Measurements from ENCODE around the gene IGF1R. TPM values are rescaled to one million over a fixed set of nuclear protein-coding genes. Genes with fewer than 3 reads are reported as not detected.

IGF1R gene
- total RNA-seq, 4 donors from 2014 or later, result 59.6 to 172 (median 88.5) TPM

DNA sequence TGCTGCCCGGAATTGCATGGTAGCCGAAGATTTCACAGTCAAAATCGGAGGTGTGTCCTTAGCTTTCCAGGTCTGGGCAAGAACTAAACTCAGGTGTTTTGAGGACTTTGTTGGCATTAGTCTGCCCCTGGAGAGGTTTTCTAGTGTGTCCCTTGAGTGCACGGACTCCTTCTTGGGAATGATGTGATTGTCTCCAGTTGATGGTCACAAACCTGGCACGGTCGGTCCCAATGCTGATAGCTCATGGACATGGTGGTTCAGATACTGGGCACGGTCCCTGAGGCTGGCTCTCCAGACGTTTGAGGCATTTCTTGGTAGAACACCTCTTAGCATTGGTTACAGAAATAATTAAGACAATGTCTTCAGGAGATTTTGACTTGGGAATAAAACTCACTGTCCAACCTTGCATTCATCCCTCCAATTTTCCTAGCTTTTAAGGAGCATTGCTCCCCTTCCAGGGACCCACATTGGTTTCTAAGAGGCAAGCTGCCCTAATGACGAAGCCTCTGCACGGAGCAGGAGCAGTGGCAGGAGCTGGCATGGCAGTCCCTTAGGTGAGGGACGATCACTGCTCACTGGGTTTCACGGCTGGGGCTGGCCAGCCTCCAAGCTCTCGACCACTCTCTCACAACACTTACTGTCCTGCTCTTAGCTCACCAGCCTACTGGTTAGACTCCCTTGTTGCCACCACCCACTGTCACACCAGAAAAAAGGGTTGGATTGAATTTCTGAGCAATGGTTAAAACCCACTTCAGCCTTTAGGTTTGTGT lies 291.2 kb downstream of the IGF1R start:
- DNase-seq (ENCODE audit: low spot score in 2 of 2), result peak in 1 of 2 donors; percentile 71
- no peak overlapping the region for H3K4me3 ChIP-seq (ENCODE audit: low read depth, poor library complexity, severe bottlenecking)
- 89 to 91% methylated on average over 13 of the region's 13 CpGs for WGBS, 2 donors
- TF ChIP-seq, protein P1, sequence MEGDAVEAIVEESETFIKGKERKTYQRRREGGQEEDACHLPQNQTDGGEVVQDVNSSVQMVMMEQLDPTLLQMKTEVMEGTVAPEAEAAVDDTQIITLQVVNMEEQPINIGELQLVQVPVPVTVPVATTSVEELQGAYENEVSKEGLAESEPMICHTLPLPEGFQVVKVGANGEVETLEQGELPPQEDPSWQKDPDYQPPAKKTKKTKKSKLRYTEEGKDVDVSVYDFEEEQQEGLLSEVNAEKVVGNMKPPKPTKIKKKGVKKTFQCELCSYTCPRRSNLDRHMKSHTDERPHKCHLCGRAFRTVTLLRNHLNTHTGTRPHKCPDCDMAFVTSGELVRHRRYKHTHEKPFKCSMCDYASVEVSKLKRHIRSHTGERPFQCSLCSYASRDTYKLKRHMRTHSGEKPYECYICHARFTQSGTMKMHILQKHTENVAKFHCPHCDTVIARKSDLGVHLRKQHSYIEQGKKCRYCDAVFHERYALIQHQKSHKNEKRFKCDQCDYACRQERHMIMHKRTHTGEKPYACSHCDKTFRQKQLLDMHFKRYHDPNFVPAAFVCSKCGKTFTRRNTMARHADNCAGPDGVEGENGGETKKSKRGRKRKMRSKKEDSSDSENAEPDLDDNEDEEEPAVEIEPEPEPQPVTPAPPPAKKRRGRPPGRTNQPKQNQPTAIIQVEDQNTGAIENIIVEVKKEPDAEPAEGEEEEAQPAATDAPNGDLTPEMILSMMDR (IDR thresholded peaks at IDR 0.05), result no peak
- no peak for TF ChIP-seq POLR2A (IDR thresholded peaks at IDR 0.05)
- intact Hi-C loops (cut with DNase I; ENCODE audit: low total_unique reads), result no loop called here

DNA sequence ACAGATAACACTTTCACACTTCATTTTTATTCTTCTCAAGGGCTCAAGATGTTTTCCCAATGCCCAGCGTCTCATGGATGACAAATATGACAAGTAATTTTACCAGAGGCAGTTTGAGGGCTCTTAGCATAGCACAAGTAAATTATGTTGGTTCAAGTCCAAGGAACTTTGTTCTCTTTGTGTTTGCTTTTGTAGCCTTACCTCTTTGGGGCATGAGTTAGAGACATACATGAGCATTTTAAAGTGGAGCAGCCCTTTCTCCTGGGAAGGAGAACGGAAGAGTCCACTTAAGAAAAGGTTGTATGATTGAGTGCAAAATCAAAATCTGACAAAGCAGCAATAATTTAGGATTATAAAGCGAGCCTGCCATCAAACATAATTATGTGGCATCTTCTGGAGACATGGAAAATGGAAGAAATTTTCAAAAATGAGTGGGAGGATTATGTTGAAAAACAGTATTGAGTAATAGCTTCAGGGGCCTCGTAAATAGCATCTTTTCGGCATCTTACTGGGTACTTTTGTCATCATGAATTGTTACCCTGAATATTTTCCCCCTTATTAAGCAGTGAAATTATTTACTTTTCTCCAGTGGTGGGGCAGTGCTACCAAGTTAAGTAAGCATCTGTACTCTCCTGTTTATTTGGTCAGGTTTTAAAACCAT lies 293.4 kb downstream of the IGF1R start:
- intact Hi-C loops (cut with DNase I; ENCODE audit: low total_unique reads), result no loop called here
- no peak for TF ChIP-seq POLR2A (IDR thresholded peaks at IDR 0.05)
- TF ChIP-seq, protein P1 (IDR thresholded peaks at IDR 0.05), result no peak
- no peak for DNase-seq (ENCODE audit: low spot score in 2 of 2)
- H3K4me3 ChIP-seq (ENCODE audit: low read depth, poor library complexity, severe bottlenecking), result no peak overlapping the region
- 79 to 81% methylated on average over 5 of the region's 5 CpGs for WGBS, 2 donors

- intact Hi-C loops (cut with DNase I; ENCODE audit: low total_unique reads), result no loop called here
- TF ChIP-seq POLR2A (IDR thresholded peaks at IDR 0.05), result no peak
- TF ChIP-seq, protein P1 (IDR thresholded peaks at IDR 0.05), result no peak
- 94 to 96% methylated on average over 7 of the region's 7 CpGs for WGBS, 2 donors
- no peak overlapping the region for H3K4me3 ChIP-seq (ENCODE audit: low read depth, poor library complexity, severe bottlenecking)
- no peak for DNase-seq (ENCODE audit: low spot score in 2 of 2)
Observed at GRCh38 chr15:98942431-98942830, 294.1 kb downstream of the IGF1R start.

DNA sequence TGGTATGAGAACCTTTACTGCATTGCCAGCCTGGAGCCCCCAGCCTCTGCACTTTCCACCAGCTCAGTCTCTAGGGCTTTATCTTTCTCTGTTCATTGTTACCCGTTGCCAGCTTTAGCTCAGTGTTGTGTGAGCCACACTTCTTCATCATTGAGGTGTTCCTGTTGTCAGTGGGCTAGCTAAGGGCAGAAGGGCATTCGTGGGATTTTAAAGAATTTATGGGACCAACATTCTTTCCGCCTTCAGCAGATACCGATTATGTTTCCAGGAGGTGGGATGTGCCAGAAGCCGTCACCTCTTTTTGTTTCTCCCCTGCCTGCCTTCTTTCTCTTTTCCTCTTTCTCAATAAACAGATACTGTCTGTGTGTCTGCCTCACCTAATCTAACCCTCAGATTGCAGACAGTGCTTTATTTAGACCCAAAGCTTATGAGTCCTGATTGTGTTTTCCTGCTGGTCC lies 294.7 kb downstream of the IGF1R start:
- DNase-seq (ENCODE audit: low spot score in 2 of 2), result no peak
- intact Hi-C loops (cut with DNase I; ENCODE audit: low total_unique reads), result no loop called here
- 74 to 75% methylated on average over 5 of the region's 5 CpGs for WGBS, 2 donors
- no peak overlapping the region for H3K4me3 ChIP-seq (ENCODE audit: low read depth, poor library complexity, severe bottlenecking)
- TF ChIP-seq POLR2A (IDR thresholded peaks at IDR 0.05), result no peak
- TF ChIP-seq, protein P1 (IDR thresholded peaks at IDR 0.05), result no peak

- 34 to 41% methylated on average over 6 of the region's 6 CpGs for WGBS, 2 donors
- intact Hi-C loops (cut with DNase I; ENCODE audit: low total_unique reads), result no loop called here
- TF ChIP-seq, protein P1 (IDR thresholded peaks at IDR 0.05), result no peak
- no peak for TF ChIP-seq POLR2A (IDR thresholded peaks at IDR 0.05)
- no peak overlapping the region for H3K4me3 ChIP-seq (ENCODE audit: low read depth, poor library complexity, severe bottlenecking)
- no peak for DNase-seq (ENCODE audit: low spot score in 2 of 2)
Observed at GRCh38 chr15:98943601-98944151, 295.3 kb downstream of the IGF1R start.
